HG02870 (cell line): Measurements from ENCODE around the gene MYO9B.
"Not testable (repeated sequence)": the region's sequence is repeated elsewhere in the genome, so short reads cannot be mapped to it uniquely, and the experiment has no call there.

Source experiments
- ATAC-seq: cut with Tn5 transposase; IDR thresholded peaks from one replicate; pipeline ENCODE4 v1.9.1; 2021; ENCODE audit warnings: mild to moderate bottlenecking, moderate library complexity; ENCODE audit not compliant: unreplicated experiment

MYO9B gene

DNA sequence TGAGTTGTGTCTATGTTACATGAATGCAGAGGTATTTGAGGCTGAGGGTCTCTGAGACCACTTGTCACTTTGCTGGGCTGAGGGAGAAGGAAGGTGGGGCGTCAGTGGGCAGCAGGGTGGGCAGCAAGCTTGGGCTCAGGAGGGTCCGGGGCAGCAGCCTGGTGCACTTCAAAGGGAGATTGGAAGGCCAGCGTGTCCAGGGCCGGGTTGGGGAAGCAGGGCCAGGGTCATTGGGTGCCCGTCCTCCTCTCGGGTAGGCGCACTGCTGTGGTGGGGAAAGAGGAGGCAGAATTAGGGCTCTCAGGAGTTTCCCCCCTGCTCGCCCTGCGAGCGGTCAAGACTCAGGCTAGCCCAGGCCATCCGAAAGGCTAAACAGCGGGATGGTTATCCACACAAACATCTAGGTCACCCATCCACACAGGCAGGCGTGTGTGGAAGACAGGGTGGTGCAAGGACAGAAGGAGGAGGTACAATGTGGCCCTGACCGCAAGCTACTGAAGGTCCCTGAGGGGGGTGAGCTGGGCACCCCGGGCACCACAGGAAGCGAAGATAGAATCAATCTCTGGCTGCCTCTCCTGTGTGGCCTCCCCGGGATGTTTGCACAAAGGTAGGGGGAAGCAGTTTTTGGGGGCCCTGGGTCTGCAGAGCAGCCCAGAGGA, 37.7 kb downstream of the MYO9B start:
- ATAC-seq, result no peak

DNA sequence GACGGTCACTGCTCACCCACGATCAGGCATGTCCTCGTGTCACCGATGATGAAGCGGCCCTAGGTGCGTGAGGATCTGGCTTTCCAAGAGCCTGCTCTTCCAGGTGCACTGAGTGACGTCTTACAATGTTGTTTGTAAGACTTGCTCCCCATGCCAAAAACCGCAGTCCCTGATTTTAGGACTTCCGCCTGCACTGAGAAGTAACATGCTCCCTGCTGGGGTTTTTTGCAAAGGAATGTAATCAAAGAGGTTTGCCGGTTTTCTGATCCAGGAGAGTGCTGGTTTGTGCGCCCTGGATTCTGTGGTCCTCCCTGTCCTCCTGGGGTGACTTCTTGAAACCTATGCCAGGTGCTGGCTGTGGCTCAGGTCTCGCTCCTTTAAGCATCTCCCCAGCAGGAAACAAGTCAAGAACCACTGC, 38.8 kb downstream of the MYO9B start:
- ATAC-seq, result no peak

DNA sequence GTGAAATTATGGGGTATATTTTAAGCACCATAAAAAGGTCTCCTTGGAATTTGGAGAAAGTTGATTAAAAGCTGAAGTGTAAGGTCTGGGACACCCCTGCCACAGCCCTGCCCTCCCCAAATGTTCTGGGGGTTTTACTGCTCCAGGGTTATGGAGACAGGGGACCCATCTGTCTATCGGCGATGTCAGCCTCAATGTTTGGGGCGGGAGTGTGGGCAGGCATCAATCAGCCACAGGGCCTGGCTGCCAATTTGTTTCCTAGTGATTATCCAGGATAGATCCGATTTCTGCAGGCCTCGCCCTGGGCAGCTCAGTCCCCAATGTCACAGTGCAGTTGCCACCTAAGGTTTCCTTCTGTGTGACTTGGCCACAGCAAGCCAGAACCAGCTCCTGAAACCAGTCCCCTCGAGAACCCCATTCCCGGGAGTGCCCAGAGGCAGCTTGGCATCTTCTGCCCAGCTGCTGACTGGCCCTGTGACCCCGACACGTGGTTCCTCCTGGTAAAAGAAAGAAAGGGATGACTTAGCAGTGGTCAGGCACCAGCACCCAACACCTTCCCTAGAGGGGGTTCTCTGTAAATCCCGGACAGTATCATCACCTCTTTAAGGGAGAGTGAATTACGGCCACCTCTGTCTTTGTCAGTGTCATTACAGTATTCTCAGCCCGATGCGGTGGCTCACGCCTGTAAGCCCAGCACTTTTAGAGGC, 41.6 kb downstream of the MYO9B start:
- ATAC-seq, result no peak

DNA sequence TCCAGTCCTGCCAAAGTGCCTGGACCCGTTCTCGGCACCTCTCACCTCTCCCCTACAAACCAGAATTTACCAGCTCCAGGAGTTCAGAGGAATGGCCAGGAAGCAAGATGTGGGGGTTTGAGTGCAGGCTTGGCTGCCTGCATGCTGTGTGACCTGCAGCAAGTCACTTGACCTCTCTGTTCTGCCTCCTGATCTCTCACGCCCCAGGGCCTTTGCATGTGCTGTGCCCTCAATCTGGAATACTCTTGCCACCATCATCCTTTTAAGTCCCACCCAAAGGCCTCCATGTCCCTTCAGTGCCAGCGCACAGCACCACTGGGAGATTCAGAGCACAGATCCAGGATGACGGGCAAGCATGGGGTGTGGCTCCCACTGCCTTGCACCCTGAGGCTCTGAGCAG, 43.4 kb downstream of the MYO9B start:
- no peak for ATAC-seq

DNA sequence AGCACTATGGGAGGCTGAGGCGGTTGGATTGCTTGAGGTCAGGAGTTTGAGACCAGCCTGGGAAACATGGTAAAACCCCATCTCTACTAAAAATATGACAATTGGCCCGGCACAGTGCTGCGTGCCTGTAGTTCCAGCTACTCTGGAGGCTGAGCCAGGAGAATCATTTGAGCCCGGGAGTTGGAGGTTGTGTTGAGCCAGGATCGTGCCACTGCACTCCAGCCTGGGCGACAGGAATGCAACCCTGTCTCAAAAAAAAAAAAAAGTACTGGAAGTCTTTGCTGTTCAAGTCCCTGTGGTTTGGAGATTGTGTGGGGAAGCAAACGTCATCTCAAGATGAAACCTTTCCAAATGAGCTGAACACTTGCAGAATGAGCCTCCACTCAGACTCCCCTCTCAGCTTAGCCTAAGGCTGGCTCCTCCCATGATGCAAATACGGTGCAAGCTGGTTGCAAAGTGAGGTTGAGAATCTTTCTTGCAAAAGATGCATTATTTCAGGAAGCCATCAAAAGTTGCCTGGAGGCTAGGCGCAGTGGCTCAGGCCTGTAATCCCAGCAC, 46.2 kb downstream of the MYO9B start:
- ATAC-seq, result no peak

DNA sequence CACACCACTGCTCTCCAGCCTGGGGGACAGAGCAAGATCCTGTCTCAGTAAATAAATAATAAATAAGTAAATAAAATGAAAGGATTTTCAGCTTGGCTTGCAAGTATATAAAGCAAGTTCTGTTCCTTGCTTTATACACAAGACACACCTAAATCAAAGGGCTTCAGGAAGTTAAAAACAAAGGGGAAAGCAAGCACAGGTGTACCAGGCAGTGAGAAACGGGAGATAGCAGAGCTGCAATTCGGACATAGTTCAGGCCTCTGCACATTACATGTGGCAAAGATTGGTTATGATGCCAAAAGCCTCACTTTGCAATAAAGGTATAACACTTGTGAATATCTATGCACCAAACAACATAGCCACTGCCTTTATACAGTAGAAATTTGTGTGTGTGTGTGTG, 47.5 kb downstream of the MYO9B start:
- ATAC-seq, result no peak

DNA sequence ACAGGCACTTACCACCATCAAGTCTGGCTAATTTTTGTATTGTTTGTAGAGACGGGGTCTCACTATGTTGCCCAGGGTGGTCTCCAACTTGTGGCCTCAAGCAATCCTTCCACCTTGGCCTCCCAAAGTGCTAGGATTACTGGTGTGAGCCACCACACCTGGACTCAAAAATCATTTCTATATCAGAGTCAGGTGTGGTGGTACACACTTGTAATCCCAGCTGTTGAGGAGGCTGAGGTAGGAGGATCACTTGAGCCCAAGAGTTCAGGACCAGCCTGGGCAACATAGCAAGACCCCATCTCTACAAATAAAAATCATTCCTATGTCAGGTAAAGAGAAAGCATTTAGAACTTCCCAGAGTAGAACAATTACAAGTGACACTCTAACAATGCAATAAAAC, 48.4 kb downstream of the MYO9B start:
- ATAC-seq, result no peak

DNA sequence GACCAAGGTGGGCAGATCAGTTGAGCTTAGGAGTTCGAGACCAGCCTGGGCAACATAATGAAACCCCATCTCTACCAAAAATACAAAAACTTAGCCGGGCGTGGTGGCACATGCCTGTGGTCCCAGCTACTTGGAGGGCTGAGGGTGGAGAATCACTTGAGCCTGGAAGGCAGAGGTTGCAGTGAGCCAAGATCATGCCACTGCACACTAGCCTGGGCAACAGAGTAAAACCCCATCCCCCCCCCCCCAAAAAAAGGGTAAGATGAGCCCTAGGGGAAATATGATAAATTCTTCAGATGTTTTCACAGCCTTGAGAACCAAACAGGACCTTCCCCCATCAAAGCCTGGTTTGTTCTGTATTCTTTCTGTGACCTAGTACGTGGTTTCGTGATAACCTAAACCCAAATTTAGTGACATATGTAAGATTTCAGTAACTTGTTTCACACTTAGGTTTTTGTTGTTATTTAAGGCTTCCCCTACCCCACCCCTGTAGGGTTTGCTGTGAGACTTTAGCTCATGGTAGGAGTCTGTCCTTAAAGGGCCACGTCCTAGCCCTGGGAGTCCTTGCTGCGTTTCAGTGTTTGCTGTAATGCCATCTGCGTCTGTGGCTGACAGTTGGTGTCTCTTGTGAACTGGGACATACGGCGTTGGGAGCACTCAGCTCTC, 49.6 kb downstream of the MYO9B start:
- peak; percentile 62 for ATAC-seq

DNA sequence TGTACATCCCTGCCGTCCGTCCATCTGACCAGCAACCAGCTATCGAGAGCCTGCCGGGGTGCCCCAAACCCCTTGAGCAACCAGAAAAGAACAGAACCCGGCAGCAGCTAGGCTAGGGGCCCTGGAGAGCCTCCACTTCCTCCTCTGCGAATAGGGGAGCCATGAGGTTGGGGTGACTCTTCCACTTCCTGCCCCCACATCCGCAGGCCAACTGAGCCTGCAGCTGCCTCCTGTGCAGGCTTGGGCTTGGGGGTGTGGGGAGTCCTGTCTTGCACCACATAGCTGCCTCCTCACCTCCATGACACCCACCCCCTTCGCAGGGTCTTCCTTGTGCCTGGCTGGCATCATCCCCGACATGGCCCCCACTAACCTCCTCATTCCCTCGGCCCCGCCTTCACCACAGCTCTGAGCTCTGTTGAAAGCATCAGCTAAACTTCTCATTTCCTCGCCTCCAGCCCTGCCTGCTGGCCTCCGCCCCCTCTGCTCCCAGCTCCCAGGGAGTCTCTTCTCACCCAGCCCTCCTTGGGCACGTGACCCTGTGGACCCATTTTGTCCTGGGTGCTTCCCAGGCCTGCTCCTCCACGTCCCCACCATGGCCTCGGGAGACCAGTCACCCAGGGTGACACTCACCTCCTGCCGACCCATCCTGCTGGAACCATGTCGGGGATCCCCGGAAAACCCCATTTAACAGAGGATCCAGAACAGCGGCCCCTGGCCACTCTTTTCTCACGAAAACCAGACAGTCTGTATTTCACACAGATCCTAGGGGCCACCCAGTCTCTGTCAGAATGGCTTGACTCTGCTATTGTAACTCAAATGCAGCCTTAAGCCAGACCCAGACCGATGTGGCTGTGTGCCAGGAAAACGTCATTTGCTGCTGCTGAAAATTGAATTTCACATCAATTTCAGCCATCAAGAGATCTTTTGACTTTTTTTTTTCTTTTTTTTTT, 50.4 kb downstream of the MYO9B start:
- peak; percentile 42 for ATAC-seq

DNA sequence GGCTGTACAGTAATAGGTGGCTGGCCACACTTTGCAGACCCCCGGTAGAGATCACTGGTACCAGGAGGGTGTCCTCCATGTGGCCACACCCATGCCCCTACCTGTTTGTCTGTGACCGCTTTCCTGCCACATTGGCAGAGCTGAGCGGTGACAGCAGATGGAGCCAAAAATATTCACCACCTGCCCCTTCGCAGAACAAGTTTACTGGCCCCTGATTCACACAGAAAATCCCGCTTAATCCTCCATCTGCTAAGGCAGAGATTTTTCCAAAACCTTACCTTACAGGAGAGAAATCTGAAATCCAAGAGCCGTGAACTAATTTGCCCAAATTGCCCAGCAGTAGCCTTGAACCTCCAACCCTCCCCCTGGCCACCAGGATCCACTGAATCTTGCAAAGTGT, 52.1 kb downstream of the MYO9B start:
- no peak for ATAC-seq

DNA sequence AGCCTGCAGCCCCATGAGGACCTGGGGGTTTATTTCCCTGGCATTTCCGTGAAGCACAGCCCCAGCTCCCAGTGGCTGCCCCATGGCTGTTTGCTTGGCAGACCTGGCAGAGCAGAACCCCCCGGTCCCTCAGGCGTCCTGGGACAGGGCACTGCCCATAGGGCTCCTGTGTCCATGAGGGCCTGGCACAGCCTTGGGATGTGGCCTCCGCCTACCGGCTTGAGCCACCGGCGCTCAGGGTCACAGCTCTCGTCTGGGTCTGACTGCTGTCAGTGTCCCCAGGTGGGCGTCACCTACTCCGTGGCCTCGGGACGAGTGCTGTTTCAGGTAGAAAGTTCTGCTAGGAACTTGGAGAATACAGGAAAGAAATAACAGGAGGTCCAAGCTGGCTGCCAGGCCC, 52.8 kb downstream of the MYO9B start:
- no peak for ATAC-seq

DNA sequence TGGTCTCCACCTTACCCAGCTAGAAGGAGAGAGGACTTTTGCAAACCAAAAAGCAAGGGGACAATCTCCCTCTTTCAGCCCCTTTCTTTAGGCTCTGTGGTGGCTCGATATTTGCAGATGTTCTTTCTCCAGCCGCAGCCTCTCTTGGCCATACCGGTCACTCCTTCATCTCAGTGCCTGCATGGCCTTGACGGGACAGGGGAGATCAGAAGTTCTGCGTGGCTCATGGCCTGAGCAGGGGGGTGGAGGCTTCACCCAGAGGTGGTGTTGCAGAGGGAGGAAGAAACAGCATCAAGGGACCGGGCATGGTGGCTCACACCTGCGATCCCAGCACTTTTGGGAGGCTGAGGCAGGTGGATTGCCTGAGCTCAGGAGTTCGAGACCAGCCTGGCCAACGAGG, 53.2 kb downstream of the MYO9B start:
- ATAC-seq, result no peak

DNA sequence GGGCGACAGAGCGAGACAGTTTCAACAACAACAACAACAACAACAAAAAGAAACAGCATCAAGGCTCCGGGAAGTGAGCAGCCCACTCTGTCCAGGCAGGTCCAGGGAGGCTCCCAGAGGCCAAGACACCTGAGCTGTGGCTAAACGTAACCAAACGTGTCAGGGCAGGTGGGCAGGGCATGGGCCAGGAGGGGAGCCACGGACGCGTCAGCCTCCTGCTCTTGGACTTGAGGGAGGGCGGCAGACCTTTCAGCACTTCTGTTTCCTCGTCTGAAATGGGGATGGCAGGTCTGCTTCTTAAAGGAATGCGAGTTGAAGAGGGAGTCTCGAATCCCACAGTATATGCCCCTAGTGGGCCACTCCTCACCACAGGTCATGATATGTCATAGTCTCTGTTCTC, 53.8 kb downstream of the MYO9B start:
- no peak for ATAC-seq

DNA sequence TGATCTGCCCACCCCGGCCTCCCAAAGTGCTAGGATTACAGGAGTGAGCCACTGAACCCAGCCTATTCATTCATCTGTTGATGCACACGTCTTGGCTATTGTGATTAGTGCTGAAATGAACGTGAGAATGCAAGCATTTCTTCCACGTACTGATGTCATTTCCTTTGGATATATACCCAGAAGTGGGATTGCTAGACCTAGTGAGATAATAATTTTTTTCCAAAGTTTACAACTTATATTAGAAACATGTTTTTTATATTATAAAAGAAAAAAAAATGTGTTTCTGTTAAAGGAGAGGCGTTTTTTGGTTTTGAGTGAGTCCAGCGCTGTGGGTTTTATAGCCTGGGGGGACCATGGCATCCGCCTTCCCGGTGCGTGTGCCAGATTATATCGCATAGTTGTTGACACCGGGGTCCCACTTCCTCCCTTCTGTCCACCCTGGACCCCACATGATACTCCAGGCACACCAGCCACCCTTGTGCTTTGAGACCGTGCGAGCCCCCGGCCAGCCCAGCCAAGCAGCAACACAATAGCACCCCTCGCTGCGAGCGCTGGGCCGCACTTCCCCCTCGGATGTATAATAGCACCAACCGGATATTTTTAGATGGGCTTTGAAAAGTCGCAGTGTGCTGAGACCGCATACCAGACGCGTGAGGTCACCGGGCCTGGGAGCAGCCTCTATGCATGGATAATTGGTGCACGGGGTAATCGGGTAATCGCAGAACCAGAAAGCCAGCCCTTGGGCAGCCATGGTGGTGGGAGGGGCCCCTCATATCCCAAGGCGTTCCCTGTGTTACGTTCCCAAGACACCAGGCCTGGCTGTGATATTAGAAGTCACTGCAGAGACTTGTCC, 59.6 kb downstream of the MYO9B start:
- peak; percentile 41 for ATAC-seq

DNA sequence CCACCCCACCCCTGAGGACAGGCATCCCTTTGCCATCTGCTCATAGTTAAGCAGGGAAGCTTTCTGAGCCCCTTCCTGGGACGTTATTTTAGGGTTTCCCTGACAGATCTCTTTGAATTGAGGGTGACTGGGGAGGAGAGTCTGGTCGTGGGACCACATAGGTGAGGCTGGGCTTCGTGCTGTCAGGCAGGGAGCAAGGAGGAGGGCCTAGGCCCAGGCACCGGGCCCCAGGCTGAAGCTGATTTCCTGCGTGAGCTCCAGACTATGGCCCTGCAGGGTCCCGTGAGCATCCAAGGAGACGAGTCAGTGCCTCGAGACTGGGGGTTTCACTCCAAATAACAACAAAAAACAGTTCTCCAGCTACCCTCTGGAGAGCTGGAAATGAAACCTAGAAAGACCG, 60.4 kb downstream of the MYO9B start:
- ATAC-seq, result no peak

DNA sequence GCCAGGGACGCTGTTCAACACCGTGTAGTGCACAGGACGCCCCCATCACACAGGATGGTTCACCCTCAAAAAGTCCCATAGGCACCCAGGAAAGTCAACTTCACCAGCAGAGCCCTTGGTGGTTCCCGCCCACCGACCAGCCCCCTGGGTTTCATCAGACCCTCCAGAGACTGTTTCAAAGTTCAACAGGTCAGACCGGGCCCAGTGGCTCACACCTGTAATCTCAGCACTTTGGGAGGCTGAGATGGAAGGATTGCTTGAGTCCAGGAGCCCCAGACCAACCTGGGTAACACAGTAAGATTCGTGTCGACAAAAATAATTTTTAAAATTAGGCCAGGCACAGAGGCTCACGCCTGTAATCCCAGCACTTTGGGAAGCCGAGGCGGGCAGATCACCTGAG, 61.0 kb downstream of the MYO9B start:
- no peak for ATAC-seq

DNA sequence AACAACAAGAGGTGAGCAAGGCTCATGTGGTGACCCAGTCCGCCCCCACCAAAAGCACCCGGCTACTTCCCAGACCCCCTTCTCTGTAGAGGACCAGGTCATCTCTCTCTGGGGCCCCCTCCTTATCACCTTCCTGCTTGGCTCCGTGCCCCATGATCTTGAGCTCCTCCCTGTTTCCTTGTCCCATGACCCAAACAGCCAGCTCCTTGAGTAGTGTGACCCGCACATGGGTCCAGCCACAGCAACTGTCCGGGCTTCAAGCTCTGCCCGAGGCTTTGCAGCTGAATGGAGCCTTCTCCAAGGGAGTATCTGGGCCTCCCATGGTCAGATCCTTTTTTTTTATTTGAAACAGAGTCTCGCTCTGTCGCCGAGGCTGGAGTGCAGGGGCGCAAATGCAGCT, 61.8 kb downstream of the MYO9B start:
- no peak for ATAC-seq

DNA sequence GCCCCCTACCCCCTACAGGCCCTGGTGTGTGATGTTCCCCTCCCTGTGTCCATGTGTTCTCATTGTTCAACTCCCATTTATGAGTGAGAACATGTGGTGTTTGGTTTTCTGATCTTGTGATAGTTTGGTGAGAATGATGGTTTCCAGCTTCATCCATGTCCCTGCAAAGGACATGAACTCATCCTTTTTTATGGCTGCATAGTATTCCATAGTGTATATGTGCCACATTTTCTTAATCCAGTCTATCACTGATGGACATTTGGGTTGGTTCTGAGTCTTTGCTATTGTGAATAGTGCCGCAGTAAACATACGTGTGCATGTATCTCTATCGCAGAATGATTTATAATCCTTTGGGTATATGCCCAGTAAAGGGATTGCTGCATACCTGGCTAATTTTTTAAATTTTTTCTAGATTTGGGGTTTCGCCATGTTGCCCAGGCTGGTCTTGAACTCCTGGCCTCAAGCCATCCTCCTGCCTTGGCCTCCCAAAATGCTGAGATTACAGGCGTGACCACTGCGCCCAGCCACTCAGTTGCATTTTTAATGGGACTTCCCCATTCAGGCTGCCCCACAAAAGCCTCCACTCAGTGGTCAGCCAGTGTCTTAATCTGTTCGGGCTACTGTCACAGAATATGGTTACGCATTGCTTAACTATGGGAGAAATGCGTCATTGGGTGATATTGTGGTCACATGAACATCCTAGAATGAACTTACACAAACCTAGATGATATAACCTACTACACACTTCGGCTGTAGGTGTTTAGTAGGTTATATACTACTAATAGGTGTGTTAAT, 62.7 kb downstream of the MYO9B start:
- ATAC-seq, result not testable (repeated sequence)

DNA sequence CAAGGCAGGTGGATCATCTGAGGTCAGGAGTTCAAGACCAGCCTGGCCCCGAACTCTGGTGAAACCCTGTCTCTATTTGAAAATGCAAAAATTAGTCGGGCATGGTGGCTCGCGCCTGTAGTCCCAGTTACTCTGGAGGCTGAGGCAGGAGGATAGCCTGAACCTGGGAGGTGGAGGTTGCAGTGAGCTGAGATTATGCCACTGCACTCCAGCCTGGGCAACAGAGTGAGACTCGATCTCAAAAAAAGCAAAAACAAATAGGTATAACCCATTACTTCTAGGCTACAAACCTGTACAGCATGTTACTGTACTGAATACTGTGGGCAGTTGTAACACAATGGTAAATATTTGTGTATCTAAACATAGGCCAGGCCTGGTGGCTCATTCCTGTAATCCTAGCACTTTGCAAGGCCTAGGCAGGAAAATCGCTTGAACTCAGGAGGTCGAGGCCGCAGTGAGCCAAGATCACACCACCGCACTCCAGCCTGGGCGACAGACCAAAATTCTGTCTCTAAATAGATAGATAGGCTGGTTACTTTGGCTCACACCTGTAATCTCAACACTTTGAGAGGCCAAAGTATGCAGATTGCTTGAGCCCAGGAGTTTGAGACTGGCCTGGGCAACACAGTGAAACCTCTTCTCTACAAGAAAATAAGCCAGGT, 63.5 kb downstream of the MYO9B start:
- no peak for ATAC-seq
